Suppressor macrophage (primary cell): ENCODE data around the gene HTATIP2.
"Not testable (repeated sequence)": the region's sequence is repeated elsewhere in the genome, so short reads cannot be mapped to it uniquely, and the experiment has no call there.

Experiments used
- DNase-seq, 4 experiments: peaks; one replicate each; pipeline ENCODE4 v3.0.0-alpha.2; 2020 to 2022

Gene HTATIP2

DNA sequence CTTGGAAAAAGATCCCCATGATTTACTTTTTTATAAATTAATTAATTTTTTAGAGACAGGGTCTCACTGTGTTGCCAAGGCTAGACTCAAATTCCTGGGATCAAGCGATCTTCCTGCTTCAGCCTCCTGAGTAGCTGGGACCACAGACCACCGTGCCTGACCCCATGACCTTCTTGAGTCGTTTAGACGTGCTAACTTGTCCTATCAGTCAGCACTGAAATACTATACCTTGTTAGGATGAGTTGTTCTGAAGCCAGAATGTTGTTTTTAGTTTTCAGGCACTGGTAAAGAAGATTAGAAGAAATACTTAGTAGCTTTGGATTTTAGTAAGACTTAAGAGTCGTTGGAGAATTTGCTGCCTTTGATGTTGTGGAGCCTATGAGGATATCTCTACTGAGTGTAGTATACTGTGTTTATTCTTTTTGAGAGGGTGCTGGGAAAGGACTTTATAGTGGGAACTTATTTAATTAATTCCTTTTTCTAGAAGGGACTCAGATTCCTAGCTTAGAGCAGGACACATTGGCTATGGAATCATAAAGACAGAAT is 8.6 kb downstream of the HTATIP2 start:
- no peak for DNase-seq

DNA sequence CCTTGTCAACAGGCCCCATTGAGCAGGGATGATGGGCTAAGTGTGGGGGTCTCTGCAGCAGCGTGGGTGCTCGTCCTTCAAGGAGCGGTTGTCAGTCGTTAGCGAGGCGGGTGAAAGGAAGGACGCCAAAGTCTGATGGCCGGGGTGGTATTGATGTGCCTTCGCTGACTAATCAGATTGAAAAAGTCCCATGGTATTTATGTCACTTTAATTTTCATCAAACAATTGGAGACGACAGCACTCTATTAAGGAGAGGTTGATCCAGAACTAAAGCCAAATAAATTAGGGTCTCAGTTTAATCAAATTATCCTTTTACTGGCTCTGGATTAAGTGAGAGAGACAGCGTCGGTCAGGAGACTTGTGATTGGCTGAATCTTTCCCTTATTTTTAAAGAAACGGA is 9.6 kb downstream of the HTATIP2 start:
- no peak for DNase-seq

DNA sequence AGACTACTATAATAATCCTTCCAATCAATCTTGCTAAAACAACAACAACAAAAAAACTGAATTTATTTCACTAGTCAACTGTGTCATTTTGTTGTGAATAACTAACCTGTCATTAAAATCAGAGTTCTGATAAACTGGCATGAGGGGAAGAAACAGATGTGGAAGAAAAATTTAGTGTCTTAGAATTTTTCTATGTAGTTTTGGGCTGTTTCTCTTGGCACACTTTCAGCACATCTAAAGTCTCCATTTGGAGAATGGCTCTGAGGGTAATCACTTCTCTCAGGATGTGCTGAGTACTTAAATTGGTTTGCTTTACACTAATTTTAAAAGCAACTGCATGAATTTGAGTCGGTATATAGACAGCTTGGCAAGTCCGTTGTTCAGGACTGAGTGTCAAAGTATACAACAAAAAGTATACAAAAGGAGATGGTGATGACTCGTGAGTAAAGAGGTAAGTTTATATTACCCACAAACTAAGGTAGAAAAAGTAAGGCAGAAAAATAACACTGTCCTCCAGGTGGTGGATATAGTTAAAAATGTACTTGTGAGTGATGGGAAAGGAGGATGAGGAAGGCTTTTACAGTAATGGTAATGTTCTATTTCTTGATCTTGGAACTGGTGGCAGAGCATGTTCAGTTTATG is 10.2 kb downstream of the HTATIP2 start:
- no peak for DNase-seq

DNA sequence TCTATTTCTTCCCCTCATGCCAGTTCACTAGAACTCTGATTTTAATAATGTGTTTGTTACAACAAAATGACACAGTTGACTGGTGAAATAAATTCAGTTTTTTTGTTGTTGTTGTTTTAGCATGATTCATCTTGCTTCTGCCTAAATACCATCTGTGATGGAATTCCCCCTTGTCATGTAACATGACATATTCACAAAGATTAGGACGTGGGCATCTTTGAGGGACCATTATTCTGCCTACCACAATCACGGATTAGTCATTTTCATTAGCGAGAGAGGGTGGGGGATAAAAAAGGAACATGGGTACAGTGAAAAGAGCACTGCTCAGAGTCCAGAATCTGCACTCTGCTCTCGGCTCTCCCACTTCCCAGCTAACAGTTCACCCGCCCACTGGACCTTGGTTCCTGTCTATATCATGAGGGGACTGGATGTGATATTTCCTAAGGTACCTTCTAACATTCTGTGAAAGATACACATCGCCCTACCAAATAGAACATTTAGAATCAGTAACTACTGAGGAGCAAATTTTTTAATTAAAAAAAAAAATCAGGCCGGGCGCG is 11.3 kb downstream of the HTATIP2 start:
- peak in 3 of 4 experiments; percentile 33 to 46 (median 44) for DNase-seq

DNA sequence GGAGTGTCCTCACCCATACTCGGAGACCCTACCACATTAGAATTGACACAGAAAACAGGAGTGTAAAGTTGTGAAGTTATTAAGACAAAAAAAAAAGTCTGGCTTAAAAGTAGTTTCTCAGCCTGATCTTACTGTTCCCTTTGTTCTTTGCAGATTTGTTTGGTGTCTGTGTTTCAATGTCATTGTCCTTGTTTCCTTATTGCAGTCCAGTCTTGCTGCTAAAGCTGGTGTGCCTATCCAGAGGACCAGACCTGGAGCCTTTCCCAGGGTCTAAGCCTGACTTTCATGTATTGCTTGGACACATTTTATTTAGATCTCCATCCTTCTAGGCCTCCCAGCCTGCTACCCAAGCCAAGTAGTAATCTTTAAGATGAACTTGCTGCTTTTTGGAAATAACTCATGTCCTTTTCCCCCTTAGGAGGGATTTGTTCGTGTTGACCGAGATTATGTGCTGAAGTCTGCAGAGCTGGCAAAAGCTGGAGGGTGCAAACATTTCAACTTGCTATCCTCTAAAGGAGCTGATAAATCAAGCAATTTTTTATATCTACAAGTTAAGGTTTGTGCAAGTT is 12.7 kb downstream of the HTATIP2 start:
- DNase-seq, result no peak

DNA sequence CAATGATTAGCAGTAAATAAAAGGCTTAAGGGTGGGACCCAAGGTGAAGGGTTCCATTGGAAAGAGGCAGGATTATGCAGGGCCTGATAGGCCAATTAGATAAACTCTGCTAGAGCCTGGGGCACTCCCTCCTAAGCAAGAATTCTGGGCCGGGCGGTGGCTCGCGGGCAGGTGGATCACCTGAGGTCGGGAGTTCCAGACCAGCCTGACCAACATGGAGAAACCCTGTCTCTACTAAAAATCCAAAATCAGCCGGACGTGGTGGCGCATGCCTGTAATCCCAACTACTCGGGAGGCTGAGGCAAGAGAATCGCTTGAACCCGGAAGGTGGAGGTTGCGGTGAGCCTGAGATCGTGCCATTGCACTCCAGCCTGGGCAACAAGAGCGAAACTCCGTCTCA is 22.5 kb downstream of the HTATIP2 start:
- DNase-seq, result not testable (repeated sequence)

DNA sequence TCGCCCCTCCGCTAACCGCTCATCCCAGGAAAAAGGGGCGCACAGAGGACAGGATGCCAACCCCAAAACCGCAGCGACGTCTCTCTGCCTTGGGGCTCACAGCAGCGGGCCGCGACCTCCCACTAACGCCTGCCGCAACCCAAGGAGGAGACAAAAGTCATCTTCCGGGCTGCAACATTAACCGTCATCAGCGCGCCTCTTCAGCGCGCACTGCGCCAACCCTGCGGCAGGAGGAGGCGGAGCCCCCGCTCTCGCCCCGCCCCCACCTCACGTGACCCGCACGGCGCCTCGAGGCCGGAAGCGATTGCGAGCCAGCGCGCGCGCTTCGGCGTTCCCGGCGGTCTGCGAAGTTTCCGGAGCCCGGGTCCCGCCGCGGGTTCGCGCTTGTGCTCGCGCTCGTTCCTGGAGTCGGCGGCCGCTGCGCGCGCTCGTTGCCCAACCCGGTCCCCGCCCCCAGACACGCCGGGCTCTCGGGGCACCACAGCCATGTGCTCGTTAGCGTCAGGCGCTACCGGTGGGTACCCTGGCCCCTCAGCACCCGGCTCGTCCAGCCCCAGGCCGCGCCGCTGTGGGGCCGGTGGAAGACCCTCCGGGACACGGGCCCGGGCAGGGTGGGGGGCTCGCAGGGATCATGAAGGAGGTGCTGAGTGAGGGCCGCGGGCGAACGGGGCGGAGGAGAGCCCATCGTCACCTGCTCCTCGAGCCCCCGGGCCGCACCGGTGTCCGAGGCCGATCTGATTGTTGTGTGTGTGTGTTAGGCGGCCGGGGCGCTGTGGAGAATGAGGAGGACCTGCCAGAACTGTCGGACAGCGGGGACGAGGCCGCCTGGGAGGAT is 24.0 kb downstream of the HTATIP2 start, which contains the start of gene PRMT3:
TSS of gene PRMT3 (plus strand) at position 456 of the 835 bp plus-strand sequence. CDS start at position 487, 31 bp downstream.
- DNase-seq, result peak; percentile 96 to 99 (median 98)

DNA sequence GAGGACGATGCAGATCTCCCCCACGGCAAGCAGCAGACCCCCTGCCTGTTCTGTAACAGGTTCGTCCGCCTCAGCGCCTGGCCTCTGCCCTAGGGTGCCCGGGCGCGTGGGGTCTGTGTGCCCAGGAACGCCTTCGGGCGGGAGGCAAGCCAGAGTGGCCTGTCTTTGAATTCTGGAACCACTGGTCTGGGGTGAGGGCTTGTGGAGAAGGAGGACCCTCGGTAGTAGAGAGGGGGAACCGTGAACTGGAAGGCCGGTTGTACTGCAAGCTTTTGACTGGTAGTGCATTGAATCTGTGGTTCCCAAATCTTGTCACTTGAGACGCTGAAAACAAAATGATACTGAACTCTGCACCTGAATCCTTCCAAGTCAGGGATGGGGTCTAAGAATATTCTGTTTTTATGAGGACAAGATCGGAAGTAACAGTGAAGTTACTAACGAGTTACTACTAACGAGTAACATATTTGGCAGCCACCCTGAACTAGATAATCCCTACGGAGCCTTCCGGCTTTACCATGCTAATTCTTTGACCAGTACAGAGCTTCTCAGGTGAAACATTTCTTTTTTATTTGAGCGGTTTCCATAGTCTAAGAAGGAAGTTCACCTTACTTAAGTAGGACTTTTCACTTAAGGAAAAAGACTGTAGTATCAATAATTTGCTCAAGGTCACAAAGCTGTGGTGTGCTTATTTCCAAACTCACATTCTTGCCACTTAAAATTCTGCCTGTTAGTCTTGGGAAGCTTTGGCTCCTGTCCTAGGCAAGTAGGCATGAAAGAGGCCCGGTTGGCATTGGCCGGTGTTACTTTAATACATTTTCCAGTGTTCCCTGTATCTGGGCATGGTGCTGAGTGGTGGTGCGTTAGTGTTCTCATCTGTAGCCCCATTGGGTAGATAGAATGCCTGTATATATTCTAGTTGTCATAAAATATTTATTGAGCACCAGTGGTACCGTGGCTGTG is 24.9 kb downstream of the HTATIP2 start:
- peak in 2 of 4 experiments; percentile 27 to 51 for DNase-seq

DNA sequence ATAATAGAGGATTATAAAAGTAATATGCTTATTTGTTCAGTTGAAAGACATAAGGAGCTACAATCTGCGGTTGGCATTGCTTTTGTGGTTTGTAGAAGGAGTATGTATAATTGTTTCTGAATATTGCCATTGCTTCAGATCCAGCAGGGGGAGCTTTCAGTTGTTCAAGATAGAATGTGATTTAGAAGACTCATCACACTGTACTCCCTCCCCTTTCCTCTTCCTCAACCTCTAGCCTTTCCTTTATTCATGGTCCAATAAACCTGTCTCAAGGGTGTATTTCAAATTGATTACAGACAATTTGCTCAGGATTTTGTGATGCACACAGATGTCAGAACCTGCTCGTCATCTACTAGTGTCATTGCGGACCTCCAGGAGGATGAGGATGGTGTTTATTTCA is 33.8 kb downstream of the HTATIP2 start:
- peak; percentile 29 to 64 (median 46) for DNase-seq

DNA sequence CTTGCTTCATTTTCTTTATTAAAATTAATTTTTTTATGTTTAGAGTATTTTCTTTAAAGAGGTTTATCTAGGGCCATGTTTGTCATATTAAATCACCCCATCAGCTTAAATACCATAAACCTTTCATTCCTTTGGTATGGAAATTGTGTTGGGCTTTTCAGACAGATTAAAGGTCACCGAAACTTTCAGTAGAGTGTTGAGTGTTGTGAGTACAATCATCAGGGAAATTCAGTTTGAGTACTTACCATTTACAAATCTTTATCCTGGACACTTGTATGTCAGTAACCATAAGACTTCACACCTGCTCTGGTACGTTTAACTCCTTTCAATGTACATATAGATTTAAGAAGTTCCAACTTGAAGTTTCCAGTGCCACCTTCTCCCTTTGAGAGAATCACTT is 36.0 kb downstream of the HTATIP2 start:
- no peak for DNase-seq

DNA sequence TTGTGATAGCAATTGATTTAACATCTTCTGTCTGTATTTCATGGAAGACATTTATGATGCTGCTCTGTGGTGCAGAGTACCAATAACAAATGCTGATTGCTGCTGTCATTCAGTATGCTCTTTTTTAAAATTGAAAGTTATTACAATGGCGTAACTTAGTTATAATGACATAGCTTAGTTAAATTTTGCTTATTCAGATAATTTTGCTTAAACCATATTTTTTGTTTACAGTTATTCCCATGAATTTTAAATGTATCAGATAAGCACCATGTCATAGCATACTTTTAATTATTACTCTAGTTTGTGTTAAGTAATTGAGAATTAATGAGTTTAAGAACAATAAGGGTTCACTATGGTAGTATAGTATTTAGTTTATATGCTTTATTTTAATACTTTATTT is 39.5 kb downstream of the HTATIP2 start:
- no peak for DNase-seq

DNA sequence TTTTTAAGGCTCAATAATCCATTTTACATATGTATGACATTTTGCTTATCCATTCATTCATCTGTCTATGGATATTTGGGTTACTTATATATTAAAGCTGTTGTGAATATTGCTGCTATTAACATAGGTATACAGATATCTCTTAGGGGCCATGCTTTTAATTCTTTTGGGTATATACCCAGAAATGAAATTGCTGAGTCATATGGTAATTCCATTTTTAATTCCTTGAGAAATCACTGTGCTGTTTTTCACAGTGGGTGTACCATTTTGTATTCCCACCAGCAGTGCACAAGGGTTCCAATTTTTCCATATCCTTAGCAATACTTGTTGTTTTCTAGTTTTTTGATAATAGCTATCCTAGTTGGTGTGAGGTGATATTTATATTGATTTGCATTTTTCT is 43.0 kb downstream of the HTATIP2 start:
- DNase-seq, result no peak

DNA sequence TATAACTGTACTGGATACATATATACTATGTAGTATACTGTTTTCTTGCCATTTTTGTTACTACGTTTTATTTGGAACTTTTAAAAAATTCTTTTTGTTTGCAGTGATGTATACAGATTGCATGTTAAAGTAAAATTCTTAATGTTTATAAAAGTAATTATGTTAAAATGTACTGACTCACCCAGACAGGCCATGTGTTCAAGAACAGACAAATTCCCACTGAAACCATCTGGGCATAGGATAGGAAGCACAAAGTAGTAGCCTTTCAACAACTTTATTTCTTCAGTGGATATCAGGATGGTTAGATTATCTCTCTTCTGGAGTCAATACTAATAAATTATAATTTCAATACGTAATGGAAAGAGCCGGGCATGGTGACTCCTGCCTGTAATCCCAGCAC is 43.8 kb downstream of the HTATIP2 start:
- DNase-seq, result no peak

DNA sequence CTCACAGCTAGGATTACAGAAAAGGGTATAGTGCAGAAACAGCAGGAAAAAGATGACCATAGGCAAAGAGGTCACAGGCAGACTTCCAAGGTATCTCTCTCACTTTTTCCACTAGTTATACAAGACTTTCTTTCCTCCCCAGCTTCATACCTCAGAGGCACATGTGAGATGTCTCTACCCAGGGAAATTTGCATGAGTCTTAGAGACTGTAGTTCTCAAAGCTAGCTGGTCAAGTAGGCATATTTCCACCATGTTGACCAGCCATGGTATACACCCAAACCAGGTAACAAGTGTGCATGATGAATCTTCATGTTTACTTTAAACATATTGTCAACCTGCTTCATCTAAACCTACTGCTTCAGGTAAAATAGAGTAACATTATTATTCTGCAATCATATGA is 51.9 kb downstream of the HTATIP2 start:
- no peak for DNase-seq

DNA sequence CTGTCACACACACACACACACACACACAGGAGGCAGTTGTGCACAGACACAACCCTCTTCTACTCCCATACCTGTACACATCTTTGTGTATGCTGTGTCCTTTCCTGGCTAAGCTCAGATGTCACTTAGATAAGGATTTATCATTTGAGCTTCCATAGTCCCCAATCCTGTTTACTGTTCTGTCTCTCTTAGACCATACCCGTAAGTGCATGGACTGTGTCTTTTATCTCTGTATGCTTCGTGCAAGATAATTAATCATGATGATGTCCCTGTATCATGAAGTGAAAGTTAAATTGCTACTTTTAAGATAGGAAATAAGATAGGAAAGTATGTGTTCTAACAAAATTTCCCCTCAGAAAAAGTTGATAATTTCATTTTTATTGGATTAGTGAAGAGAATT is 54.3 kb downstream of the HTATIP2 start:
- no peak for DNase-seq

DNA sequence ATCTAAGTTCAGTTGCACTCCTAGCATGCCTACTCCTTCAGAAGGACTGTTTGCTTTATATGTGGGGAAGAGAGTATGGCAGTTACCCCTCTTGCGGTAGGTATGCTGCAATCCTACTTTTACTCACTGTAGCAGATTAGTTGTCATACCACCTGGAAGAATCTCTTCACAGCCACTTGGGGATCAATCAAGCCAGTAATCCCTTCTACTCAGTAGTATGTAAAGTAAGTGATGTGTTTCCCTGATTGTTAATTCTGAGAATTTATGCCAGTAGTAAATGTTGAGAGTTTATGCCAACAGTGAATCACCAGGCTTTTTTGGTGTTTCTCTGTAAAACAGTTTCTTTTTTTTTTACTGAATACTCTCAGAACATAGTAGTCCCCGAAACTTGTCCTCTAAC is 58.4 kb downstream of the HTATIP2 start:
- no peak for DNase-seq

DNA sequence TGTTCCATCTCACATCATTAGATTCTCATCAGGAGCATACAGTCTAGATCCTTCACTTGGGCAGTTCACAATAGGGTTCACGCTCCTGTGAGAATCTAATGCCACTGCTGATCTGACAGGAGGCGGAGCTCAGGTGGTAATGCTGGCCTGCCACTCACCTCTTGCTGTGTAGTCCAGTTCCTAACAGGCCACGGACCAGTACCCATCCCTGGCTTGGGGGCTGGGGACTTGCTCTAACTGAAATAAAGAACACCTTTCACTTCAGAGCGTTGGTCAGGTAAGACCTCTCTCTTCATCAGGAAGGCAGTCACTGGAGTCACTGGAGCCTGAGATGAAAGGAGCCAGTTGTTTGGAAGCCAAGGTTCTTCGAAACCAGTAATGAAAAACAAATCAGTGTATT is 65.7 kb downstream of the HTATIP2 start:
- DNase-seq, result no peak
